ENCODE results near the gene MRPL53. TPM values are rescaled to one million over a fixed set of nuclear protein-coding genes. Genes with fewer than 3 reads are reported as not detected.

MRPL53 gene
- total and polyA plus RNA-seq, 2 of the 13 experiments (the other 11 are each of a cell fraction or from before 2014, with no cell fraction given) = 34.3 to 51.9 TPM

- TF ChIP-seq ERF (CRISPR knock-in tag; IDR thresholded peaks at IDR 0.05) (peak; percentile 98; the same call in 1 of the 2 replicates), KDM5B (CRISPR knock-in tag; IDR thresholded peaks at IDR 0.05; ENCODE audit: borderline replicate concordance) (peak; percentile 98; the same call in 1 of the 2 replicates), ZNF274 (CRISPR knock-in tag; IDR thresholded peaks at IDR 0.05) (peak; percentile 98), PHF5A (CRISPR knock-in tag; IDR thresholded peaks at IDR 0.05; ENCODE audit: low read depth, unreplicated experiment) (peak; percentile 100), SMAD9 (CRISPR knock-in tag; IDR thresholded peaks at IDR 0.05) (peak; percentile 90; the same call in 1 of the 2 replicates), ZBTB42 (CRISPR knock-in tag; IDR thresholded peaks at IDR 0.05) (no peak; the same call in none of the 2 replicates), PATZ1 (CRISPR knock-in tag; IDR thresholded peaks at IDR 0.05) (peak; percentile 56; the same call in 1 of the 2 replicates), TAF15 (IDR thresholded peaks at IDR 0.05; ENCODE audit: low read depth, low read length, poor library complexity, severe bottlenecking) (peak; percentile 99), YY1 (IDR thresholded peaks at IDR 0.05; ENCODE audit: insufficient read depth, insufficient replicate concordance, low read depth, low read length) (peak; percentile 96), PHF21A (CRISPR knock-in tag; IDR thresholded peaks at IDR 0.05) (peak; percentile 83; the same call in 1 of the 2 replicates), ZFP36 (IDR thresholded peaks at IDR 0.05; ENCODE audit: borderline replicate concordance, low read depth, low read length, partially characterized antibody) (no peak), PHF8 (CRISPR knock-in tag; IDR thresholded peaks at IDR 0.05) (peak; percentile 97), HNF1B (CRISPR knock-in tag; IDR thresholded peaks at IDR 0.05) (peak; percentile 97), KMT2B (CRISPR knock-in tag; IDR thresholded peaks at IDR 0.05) (peak; percentile 96), ISX (CRISPR knock-in tag; conservative IDR thresholded peaks at IDR 0.05) (0 out of 2 replicates have a peak, but pooled peaks have one; percentile 66), ZEB1 (IDR thresholded peaks at IDR 0.05; ENCODE audit: insufficient replicate concordance, low read depth) (peak; percentile 81), FUBP1 (CRISPR knock-in tag; IDR thresholded peaks at IDR 0.05; ENCODE audit: borderline replicate concordance) (peak; percentile 99), ZNF569 (CRISPR knock-in tag; IDR thresholded peaks at IDR 0.05; ENCODE audit: borderline replicate concordance) (no peak), IKZF5 (CRISPR knock-in tag; IDR thresholded peaks at IDR 0.05) (peak; percentile 96), ATF7 (IDR thresholded peaks at IDR 0.05) (no peak), ATF7 (CRISPR knock-in tag; IDR thresholded peaks at IDR 0.05) (peak; percentile 83)
These were observed at the start of gene MRPL53 (continued) for GRCh38 chr2:74472086-74472944.

All from HepG2 (cell line).